Measurements from ENCODE around the gene RPRML.

RPRML gene

DNA sequence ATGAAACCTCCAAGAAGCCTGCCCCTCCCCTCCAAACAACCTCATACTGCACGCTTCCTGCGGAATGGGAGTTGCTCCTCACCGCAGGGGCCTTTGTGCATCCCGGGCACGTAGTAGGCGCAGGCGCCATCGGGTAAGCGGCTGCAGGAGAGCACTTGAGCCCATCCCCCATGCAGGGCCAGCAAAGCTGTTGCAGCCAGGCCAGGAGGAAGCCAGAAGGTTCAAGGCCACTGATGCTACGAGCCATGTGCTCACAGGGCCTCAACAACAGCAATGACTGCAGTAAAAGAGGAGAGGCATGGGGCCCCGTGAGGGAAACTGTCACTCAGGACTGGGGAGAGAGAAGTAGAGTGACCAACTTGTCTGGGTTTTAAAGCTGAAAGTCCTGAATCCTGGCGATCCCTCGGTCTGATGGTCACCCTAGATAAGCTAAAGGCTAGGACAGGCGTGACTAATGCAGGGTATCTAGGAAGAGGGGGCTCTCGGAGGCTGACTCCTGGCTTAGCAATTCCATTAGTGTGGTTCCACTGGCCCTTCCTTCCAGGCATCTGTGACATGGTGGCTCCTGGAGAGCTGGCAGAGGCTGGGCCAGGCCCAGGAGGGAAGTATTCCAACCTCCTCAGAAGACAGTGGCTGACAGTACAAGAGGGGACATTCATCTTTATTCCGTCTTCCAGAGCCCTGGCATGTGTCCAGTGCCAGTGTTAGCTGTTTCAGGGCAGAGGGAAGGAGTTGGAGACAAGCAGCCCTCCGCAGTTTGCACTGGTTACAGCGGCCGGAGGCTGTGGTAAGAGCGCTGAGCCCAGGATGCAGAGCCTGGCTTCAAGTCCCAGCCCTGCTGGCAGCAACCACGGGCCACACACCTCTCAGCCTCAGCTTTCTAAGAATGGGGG is 35.3 kb downstream of the RPRML start:
- DNase-seq, result no peak

DNA sequence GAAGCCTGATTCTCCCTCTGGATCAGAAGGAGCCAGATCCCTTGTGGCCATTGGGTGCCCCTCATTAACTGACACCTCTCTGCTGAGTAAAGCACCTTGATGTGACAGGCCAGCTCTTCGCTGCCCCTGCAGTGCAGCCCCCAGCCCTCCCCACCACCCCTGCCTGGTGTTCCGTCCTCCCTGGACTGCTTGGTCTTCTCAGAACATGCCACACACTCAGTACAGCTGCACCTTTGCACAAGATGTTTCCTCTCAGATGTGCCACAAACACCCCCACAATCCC is 35.9 kb downstream of the RPRML start:
- DNase-seq, result no peak

DNA sequence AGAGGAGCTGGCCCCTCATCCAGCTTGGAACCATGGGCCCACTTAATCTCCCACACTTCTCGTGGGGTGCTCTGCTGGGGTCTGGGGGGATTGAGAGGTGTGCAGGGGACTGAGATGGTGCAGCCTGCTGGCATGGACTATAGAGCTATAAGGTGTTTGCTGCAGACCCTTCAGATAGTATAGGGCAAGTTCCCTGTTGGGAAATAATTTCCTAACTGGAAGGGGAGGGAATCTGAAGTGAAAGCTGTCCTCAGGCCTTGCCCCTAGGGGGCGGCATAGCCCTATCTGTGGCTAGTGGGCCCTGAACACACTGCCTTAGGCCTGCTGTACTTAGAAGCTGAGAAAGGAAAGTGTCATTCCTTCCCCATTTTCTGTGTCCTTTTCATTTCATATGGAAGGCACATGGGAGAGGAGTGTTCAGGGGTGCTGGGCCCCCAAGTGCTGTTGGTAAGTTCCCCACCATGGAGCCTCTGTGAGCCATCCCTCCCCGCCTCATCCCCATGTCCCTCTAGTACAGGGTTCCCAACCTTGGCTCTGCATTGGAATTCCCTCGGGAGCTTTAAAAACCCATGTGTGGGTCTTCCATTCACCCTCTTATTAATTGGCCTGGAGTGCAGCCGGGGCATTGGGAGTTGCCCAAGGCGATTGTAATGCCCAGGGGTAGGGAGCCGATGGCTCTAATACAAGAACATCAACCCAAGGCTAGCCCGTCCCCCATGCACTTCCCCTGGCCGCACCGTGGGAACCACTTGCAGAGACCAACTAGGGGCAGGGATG is 36.4 kb downstream of the RPRML start:
- DNase-seq, result peak; percentile 25

DNA sequence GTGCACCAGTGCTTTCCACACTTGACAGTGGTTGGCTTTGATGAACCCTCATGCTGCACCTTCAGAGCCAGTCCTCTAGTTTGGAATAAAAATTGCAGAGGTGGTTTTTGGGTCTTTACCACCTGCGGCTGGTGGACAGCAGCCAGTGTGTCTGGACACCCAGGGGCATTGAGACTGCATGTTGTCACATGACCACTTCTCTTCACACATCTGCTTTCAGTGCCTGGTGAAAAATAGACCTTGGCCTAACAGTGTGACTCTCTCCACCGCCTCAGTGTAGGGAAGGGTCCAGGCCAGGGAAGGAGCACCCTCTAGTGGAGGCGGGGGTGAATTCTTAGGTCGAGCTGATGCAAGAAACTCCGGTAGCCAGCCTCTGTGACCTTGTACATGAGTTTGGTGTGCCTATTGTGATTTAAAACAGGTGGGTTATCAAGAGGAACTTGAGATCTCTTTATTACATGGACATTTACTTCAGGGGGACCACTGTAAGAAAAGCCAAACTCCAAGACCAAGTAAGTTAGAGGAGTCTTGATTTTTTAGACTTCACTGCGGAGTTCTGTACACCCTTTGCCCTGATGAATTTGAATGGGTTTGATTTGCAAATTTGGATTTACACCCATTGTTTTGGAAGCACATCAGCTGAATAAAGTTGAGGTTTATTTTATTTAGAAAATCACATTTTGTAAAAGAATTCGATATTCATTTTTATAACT is 38.2 kb downstream of the RPRML start:
- DNase-seq, result peak; percentile 63

GRCh38 chr17:46935658-46936266 is 43.3 kb downstream of the RPRML start:
- no peak for DNase-seq

DNA sequence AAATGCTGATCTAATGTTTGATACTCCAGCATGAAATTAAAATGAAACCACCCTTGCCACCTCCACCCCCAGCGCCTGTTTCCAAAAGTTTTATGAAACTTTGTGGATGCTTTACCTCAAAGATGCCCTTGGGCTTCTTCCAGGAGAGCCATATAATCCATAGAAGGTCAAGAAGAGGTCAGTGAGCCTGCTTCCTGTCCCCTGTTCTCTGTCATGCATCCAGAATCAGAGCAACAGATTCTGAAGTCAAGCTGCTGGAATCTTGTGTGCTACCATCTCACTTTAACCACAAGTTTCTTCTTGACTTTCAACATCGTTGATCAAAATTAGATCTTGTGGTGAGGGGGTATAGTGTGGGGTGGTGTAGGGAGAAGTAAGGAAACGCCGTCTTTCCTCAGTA is 47.5 kb downstream of the RPRML start:
- no peak for DNase-seq

- no peak for DNase-seq
These were observed 49.0 kb downstream of the RPRML start for GRCh38 chr17:46930051-46930450.

DNA sequence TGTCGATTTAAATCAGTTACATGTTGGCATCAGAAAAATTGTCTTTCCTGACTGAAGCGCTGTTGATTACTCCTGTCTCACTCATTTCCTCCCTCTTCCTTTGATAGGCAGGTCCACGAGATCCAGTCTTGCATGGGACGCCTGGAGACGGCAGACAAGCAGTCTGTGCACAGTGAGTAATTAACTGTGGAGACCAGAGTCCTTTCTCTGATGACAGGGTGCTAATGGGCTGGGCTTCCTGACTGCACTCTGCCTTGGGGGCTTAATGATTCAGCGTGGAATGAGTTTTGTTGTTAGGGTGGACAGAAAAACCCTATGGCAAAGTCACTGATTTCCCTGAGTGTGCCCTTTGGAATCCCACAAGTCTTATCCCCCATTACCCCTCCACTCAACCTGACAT is 49.6 kb downstream of the RPRML start:
- DNase-seq, result no peak

GRCh38 chr17:46928467-46929261 is 50.4 kb downstream of the RPRML start:
- no peak for DNase-seq

All from CD4-positive, alpha-beta T cell treated with Interferon gamma for 1 hour (primary cell).